ENCODE data around the gene PTPN1.
"Not testable (repeated sequence)": the region's sequence is repeated elsewhere in the genome, so short reads cannot be mapped to it uniquely, and the experiment has no call there.

PTPN1 gene

GRCh38 chr20:50532221-50532620 is 22.0 kb downstream of the PTPN1 start:
- DNase-seq (ENCODE audit: low read depth in 2 of 2), result no peak

GRCh38 chr20:50533061-50533460 is 22.9 kb downstream of the PTPN1 start:
- no peak for DNase-seq (ENCODE audit: low read depth in 2 of 2)

GRCh38 chr20:50533464-50533863 is 23.3 kb downstream of the PTPN1 start:
- DNase-seq (ENCODE audit: low read depth in 2 of 2), result no peak

GRCh38 chr20:50534567-50534966 is 24.4 kb downstream of the PTPN1 start:
- DNase-seq (ENCODE audit: low read depth in 2 of 2), result no peak

GRCh38 chr20:50535162-50535561 is 25.0 kb downstream of the PTPN1 start:
- no peak for DNase-seq (ENCODE audit: low read depth in 2 of 2)

- no peak for DNase-seq (ENCODE audit: low read depth in 2 of 2)
Measured at GRCh38 chr20:50536333-50536732, 26.1 kb downstream of the PTPN1 start.

- DNase-seq (ENCODE audit: low read depth in 2 of 2), result no peak
Measured at GRCh38 chr20:50537546-50538201, 27.5 kb downstream of the PTPN1 start.

GRCh38 chr20:50538276-50538675 is 28.1 kb downstream of the PTPN1 start:
- DNase-seq (ENCODE audit: low read depth in 2 of 2), result no peak

GRCh38 chr20:50539798-50540197 is 29.6 kb downstream of the PTPN1 start:
- not testable (repeated sequence) for DNase-seq (ENCODE audit: low read depth in 2 of 2)

- no peak for DNase-seq (ENCODE audit: low read depth in 2 of 2)
Measured at GRCh38 chr20:50540620-50541605, 30.7 kb downstream of the PTPN1 start.

- DNase-seq (ENCODE audit: low read depth in 2 of 2), result no peak
Measured at GRCh38 chr20:50541606-50542041, 31.4 kb downstream of the PTPN1 start.

GRCh38 chr20:50543326-50543725 is 33.1 kb downstream of the PTPN1 start:
- DNase-seq (ENCODE audit: low read depth in 2 of 2), result no peak

- no peak for DNase-seq (ENCODE audit: low read depth in 2 of 2)
Measured at GRCh38 chr20:50545126-50545525, 34.9 kb downstream of the PTPN1 start.

GRCh38 chr20:50546729-50547314 is 36.6 kb downstream of the PTPN1 start:
- DNase-seq (ENCODE audit: low read depth in 2 of 2), result no peak

GRCh38 chr20:50547964-50548363 is 37.8 kb downstream of the PTPN1 start:
- DNase-seq (ENCODE audit: low read depth in 2 of 2), result no peak

- no peak for DNase-seq (ENCODE audit: low read depth in 2 of 2)
Measured at GRCh38 chr20:50548396-50548795, 38.2 kb downstream of the PTPN1 start.

- DNase-seq (ENCODE audit: low read depth in 2 of 2), result no peak
Measured at GRCh38 chr20:50550531-50550930, 40.3 kb downstream of the PTPN1 start.

GRCh38 chr20:50551288-50551687 is 41.1 kb downstream of the PTPN1 start:
- DNase-seq (ENCODE audit: low read depth in 2 of 2), result no peak

- DNase-seq (ENCODE audit: low read depth in 2 of 2), result no peak
Measured at GRCh38 chr20:50552979-50553378, 42.8 kb downstream of the PTPN1 start.

- DNase-seq (ENCODE audit: low read depth in 2 of 2), result no peak
Measured at GRCh38 chr20:50554694-50555579, 44.8 kb downstream of the PTPN1 start.

- no peak for DNase-seq (ENCODE audit: low read depth in 2 of 2)
Measured at GRCh38 chr20:50555662-50556061, 45.5 kb downstream of the PTPN1 start.

All from activated CD8-positive, alpha-beta memory T cell treated with anti-CD3 and anti-CD28 coated beads for 4 hours (primary cell).